BE2C (cell line): ENCODE data around the gene SBF2.
"Not testable (repeated sequence)": the region's sequence is repeated elsewhere in the genome, so short reads cannot be mapped to it uniquely, and the experiment has no call there.

Source experiments
- DNase-seq: peaks from one replicate; pipeline ENCODE4 v3.0.0-alpha.2; 2020
- H3K27me3 ChIP-seq: fragments of 250-450 bp; sonication (Bioruptor Pico); 2 replicates; pipeline ENCODE4 v1.5.1; 2020; ENCODE audit warnings: mild to moderate bottlenecking
- H3K36me3 ChIP-seq: fragments of 250-450 bp; sonication (Bioruptor Pico); 2 replicates; pipeline ENCODE4 v1.5.1; 2020; ENCODE audit warnings: mild to moderate bottlenecking
- H3K4me1 ChIP-seq: fragments of 250-450 bp; sonication (Bioruptor Pico); 2 replicates; pipeline ENCODE4 v1.5.1; 2020
- H3K4me3 ChIP-seq: 2 replicates; pipeline ENCODE4 v1.5.1; 2011; ENCODE audit warnings: low read depth, low read length
- H3K9me3 ChIP-seq: fragments of 250-450 bp; sonication (Bioruptor Pico); 2 replicates; pipeline ENCODE4 v1.5.1; 2020
- TF ChIP-seq, protein P1 (sequence below): IDR thresholded peaks from 2 replicates; pipeline ENCODE4 v1.5.1; 2012; ENCODE audit warnings: mild to moderate bottlenecking, low read depth, low read length

Gene SBF2

GRCh38 chr11:10097615-10098014 lies 196.4 kb downstream of the SBF2 start:
- Histone ChIP-seq H3K4me3 (no peak overlapping the region), H3K4me1 (no peaks in the 10 kb centered on the region), H3K9me3 (no peaks in the 10 kb centered on the region), H3K27me3 (no peaks in the 10 kb centered on the region), H3K36me3 (no peaks in the 10 kb centered on the region)
- TF ChIP-seq, protein P1, sequence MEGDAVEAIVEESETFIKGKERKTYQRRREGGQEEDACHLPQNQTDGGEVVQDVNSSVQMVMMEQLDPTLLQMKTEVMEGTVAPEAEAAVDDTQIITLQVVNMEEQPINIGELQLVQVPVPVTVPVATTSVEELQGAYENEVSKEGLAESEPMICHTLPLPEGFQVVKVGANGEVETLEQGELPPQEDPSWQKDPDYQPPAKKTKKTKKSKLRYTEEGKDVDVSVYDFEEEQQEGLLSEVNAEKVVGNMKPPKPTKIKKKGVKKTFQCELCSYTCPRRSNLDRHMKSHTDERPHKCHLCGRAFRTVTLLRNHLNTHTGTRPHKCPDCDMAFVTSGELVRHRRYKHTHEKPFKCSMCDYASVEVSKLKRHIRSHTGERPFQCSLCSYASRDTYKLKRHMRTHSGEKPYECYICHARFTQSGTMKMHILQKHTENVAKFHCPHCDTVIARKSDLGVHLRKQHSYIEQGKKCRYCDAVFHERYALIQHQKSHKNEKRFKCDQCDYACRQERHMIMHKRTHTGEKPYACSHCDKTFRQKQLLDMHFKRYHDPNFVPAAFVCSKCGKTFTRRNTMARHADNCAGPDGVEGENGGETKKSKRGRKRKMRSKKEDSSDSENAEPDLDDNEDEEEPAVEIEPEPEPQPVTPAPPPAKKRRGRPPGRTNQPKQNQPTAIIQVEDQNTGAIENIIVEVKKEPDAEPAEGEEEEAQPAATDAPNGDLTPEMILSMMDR: no peak
- DNase-seq: no peak

DNA sequence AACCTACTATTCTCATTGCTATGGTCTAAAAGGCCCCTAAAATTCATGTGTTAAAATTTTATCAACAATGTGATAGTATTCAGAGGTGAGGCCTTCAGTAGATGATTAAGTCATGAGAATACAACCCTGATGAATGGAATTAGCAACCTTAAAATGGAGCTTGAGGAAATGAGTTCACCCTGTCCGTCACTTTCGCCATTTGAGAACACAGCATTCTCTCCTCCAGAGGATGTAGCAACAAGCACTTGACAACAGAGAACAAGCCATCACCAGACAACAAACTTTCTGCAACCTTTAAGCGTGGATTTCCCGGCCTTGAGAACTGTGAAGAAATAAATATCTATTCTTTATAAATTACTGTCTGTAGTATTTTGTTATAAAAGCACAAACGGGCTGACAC lies 197.0 kb downstream of the SBF2 start:
- no peaks in the 10 kb centered on the region for H3K27me3 ChIP-seq
- H3K4me1 ChIP-seq: no peaks in the 10 kb centered on the region
- H3K9me3 ChIP-seq: no peaks in the 10 kb centered on the region
- DNase-seq: no peak
- TF ChIP-seq, protein P1: no peak
- no peaks in the 10 kb centered on the region for H3K36me3 ChIP-seq
- H3K4me3 ChIP-seq: no peak overlapping the region

DNA sequence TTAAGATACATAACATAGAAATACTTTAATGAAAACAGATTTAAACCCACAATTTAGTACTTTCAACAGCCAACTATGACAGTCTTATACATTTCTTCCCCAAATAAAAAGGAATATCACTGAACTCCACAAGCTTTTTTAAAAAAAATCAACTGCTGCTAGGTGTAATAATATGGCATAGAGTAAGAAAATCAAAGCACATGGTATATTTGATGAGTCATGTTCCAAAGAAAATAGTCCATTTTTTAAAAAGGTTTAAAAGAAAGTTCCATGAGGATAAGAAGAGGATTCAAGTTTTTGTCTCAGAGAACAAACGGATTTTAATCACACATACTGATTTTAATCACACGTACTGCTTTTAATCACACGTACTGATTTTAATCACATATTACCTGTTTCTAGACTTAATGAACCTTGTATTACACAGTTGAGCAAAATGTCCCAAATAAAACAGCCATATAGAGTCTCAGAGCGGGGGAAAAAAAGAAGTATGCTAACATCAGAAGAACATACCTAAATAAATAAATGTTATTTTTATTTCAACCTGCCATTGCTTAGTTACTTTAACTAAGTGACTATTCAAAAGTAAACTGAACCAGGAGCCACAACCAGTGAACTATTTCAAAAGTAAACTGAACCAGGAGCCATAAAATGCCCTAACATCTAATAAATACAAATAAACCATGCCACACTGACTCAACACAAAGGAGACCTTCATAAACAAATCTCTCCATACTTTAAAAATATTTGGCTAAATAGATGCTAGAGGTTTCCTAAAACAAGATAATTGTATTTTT lies 198.4 kb downstream of the SBF2 start:
- H3K36me3 ChIP-seq: no peaks in the 10 kb centered on the region
- no peak for DNase-seq

DNA sequence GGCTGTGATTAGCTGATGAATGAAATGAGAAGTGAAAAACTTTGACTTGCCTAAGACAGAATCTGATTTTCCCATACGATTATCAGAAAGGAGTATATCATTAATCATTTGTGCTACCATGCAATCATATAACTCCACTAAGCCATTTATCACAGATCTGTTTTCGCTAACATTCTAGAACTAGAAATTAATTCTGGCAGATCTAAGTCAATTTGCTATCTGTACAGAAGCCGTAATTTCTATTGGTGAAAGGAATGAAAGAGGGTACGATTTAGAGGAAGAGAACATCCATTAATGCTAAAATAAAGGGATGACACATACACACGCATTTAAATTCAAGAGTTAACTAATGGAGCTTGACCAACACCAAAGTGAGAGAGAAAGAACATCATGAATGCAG lies 201.6 kb downstream of the SBF2 start:
- no peaks in the 10 kb centered on the region for H3K9me3 ChIP-seq
- no peak for DNase-seq
- no peaks in the 10 kb centered on the region for H3K4me1 ChIP-seq
- TF ChIP-seq, protein P1: no peak
- no peaks in the 10 kb centered on the region for H3K27me3 ChIP-seq
- H3K4me3 ChIP-seq: no peak overlapping the region
- H3K36me3 ChIP-seq: no peaks in the 10 kb centered on the region

More for the DNA sequence above, 198.4 kb downstream of the SBF2 start:
- Histone ChIP-seq H3K4me1 (no peaks in the 10 kb centered on the region), H3K9me3 (no peaks in the 10 kb centered on the region), H3K4me3 (no peak overlapping the region), H3K27me3 (no peaks in the 10 kb centered on the region)
- TF ChIP-seq, protein P1: no peak

DNA sequence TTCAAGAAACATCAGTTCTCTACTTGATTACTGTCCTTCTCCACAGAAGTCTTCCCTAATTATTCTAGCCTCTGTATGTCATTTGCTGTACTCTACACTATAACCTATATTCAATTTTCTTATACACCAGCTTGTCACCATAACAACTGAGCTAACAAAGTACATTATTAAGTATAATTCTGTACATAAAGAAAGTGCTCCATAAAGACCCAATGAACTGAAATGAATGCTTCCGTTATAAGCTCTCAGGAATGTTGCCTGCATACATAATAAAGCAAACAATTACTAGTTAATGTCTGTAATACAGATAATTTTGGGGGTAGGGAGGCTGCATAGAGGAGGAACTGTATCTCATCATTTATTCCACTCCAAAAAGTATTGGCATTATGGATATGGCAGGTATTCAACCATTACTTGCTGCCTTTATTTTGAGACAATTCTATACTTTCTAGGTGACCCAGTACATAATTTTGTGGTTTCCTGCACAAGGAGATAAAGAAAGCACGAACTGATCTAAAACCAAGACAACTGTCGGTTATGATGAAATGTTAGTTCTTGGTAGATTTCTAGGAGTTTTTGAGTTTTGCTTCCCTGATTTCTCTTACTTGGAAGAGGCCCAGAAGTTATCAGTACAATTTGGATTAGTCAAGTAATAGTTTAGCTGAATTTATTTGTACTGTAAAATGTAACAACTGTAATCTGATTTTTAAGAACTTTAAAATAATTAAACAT lies 202.5 kb downstream of the SBF2 start:
- DNase-seq: no peak
- TF ChIP-seq, protein P1: no peak
- Histone ChIP-seq H3K9me3 (no peaks in the 10 kb centered on the region), H3K27me3 (no peaks in the 10 kb centered on the region), H3K4me3 (no peak overlapping the region), H3K36me3 (no peaks in the 10 kb centered on the region), H3K4me1 (no peaks in the 10 kb centered on the region)

- not testable (repeated sequence) for H3K4me1 ChIP-seq, H3K4me3 ChIP-seq, H3K9me3 ChIP-seq, DNase-seq, H3K27me3 ChIP-seq, H3K36me3 ChIP-seq
These were observed 206.1 kb downstream of the SBF2 start for GRCh38 chr11:10087923-10088225.
